ENCODE measurements around the gene USP9X.

USP9X gene

DNA sequence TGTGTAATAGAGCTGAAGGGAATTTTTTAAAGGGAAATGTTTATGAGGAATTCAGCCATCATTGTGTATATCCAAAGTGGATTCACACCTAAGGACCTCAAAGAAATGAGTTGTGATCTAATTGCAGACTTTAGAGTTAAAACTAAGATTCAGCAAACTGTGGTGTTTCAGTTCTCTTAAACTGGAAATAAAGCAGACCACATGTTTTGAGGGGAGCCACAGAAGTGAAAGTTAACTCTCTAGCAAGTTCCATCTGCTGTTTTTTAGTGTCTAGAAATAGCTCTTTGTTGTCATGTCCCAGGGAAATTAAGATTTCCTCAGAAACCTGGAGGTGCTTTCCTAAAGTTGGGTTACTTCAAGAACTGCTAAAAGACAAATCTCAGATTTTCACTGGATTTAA lies 151.4 kb downstream of the USP9X start:
- Histone ChIP-seq H3K4me3 (replicated peaks; ENCODE audit: insufficient read depth, low read length) (no peak overlapping the region), H3K27me3 (ENCODE audit: insufficient read depth, poor library complexity, severe bottlenecking) (no peaks in the 10 kb centered on the region), H3K27ac (replicated peaks) (no peak overlapping the region)
- DNase-seq (ENCODE audit: low read depth in 1 of 2, low spot score in 1 of 2): no peak
- TF ChIP-seq GABPA (IDR thresholded peaks at IDR 0.05; ENCODE audit: low read depth) (no peak), REST (IDR thresholded peaks at IDR 0.05; ENCODE audit: insufficient replicate concordance, low read depth) (no peak), POLR2AphosphoS5 (IDR thresholded peaks at IDR 0.05; ENCODE audit: low read depth) (no peak), SPI1 (IDR thresholded peaks at IDR 0.05; ENCODE audit: borderline replicate concordance, low read depth) (no peak)
- TF ChIP-seq, protein P1, sequence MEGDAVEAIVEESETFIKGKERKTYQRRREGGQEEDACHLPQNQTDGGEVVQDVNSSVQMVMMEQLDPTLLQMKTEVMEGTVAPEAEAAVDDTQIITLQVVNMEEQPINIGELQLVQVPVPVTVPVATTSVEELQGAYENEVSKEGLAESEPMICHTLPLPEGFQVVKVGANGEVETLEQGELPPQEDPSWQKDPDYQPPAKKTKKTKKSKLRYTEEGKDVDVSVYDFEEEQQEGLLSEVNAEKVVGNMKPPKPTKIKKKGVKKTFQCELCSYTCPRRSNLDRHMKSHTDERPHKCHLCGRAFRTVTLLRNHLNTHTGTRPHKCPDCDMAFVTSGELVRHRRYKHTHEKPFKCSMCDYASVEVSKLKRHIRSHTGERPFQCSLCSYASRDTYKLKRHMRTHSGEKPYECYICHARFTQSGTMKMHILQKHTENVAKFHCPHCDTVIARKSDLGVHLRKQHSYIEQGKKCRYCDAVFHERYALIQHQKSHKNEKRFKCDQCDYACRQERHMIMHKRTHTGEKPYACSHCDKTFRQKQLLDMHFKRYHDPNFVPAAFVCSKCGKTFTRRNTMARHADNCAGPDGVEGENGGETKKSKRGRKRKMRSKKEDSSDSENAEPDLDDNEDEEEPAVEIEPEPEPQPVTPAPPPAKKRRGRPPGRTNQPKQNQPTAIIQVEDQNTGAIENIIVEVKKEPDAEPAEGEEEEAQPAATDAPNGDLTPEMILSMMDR (IDR thresholded peaks at IDR 0.05; ENCODE audit: insufficient read depth, low read length): no peak

DNA sequence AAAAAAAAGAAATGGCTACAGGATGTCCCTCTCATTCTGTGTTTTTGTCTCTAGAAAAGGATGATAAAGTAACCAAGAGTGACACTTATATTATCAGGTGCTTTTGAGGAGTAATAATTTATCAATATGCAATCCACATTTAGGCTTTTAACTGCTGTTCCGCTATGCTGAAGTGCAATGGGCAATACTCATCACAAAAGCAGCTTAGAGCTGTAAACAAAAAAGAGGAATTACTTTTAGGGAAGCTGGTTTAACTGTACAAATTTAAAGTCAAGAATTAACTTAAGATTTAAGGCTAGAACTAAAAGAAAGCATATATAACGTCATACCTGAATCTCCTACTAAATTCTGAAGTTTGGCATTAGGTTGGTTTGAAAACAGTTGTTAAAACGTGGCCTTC lies 155.3 kb downstream of the USP9X start:
- no peaks in the 10 kb centered on the region for H3K27me3 ChIP-seq (ENCODE audit: insufficient read depth, poor library complexity, severe bottlenecking)
- peak in 1 of 2 experiments; percentile 28 for DNase-seq (ENCODE audit: low read depth in 1 of 2, low spot score in 1 of 2)
- H3K27ac ChIP-seq (replicated peaks): peak overlapping the region; percentile 78
- TF ChIP-seq SPI1 (IDR thresholded peaks at IDR 0.05; ENCODE audit: borderline replicate concordance, low read depth): peak; percentile 33; the same call in 1 of the 2 replicates
- no peak for TF ChIP-seq REST (IDR thresholded peaks at IDR 0.05; ENCODE audit: insufficient replicate concordance, low read depth)
- H3K4me3 ChIP-seq (replicated peaks; ENCODE audit: insufficient read depth, low read length): no peak overlapping the region

DNA sequence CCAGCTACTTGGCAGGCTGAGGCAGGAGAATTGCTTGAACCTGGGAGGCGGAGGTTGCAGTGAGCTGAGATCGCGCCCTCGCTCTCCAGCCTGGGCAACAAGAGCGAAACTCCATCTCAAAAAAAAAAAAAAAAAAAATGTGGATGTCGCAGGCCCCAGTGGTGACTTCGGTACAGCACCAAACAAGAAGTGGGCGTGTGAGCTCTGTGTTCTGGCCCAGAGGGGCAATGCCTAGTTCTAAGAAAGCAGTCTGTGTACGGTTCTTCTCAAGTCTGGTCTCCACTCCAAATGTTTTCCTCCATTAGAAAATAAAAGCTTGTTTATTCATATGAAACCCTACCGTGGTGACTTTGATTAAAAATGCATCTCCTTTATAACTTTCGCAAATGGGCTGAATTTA lies 156.7 kb downstream of the USP9X start:
- DNase-seq (ENCODE audit: low read depth in 1 of 2, low spot score in 1 of 2): no peak
- Histone ChIP-seq H3K27ac (replicated peaks) (no peak overlapping the region), H3K27me3 (ENCODE audit: insufficient read depth, poor library complexity, severe bottlenecking) (no peaks in the 10 kb centered on the region), H3K4me3 (replicated peaks; ENCODE audit: insufficient read depth, low read length) (no peak overlapping the region)
- TF ChIP-seq SPI1 (IDR thresholded peaks at IDR 0.05; ENCODE audit: borderline replicate concordance, low read depth) (no peak), REST (IDR thresholded peaks at IDR 0.05; ENCODE audit: insufficient replicate concordance, low read depth) (no peak), POLR2AphosphoS5 (IDR thresholded peaks at IDR 0.05; ENCODE audit: low read depth) (no peak), GABPA (IDR thresholded peaks at IDR 0.05; ENCODE audit: low read depth) (no peak)
- TF ChIP-seq, protein P1 (IDR thresholded peaks at IDR 0.05; ENCODE audit: insufficient read depth, low read length): no peak

DNA sequence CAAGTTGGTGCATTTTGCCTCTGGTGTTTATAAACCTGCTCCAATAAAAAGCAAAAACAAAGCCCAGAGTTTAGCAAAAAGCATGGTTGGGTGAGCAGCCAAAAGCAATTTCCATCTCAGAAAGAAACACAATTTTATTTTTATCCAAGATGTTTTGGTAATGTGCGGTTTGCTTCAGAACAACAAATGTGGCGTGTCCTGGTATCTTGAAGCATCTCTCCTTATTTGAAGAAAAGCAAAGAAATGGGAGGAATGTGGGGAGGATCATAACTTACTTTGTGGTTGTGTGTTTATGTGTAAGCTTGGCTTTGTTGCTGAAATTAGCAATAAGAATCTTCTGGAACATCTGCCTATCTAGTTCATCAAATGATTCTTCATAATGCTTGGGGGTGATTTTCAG lies 160.4 kb downstream of the USP9X start:
- no peak overlapping the region for H3K4me3 ChIP-seq (replicated peaks; ENCODE audit: insufficient read depth, low read length)
- no peaks in the 10 kb centered on the region for H3K27me3 ChIP-seq (ENCODE audit: insufficient read depth, poor library complexity, severe bottlenecking)
- H3K27ac ChIP-seq (replicated peaks): no peak overlapping the region
- no peak for DNase-seq (ENCODE audit: low read depth in 1 of 2, low spot score in 1 of 2)
- TF ChIP-seq SPI1 (IDR thresholded peaks at IDR 0.05; ENCODE audit: borderline replicate concordance, low read depth) (no peak), POLR2AphosphoS5 (IDR thresholded peaks at IDR 0.05; ENCODE audit: low read depth) (no peak), REST (IDR thresholded peaks at IDR 0.05; ENCODE audit: insufficient replicate concordance, low read depth) (no peak), GABPA (IDR thresholded peaks at IDR 0.05; ENCODE audit: low read depth) (no peak)
- TF ChIP-seq, protein P1 (IDR thresholded peaks at IDR 0.05; ENCODE audit: insufficient read depth, low read length): no peak

All from HL-60 (cell line).